Stomach (tissue), 19 donors: ENCODE results near the gene TRPM4. TPM values are rescaled to one million over a fixed set of nuclear protein-coding genes. Genes with fewer than 3 reads are reported as not detected.

ENCODE experiments used
- DNase-seq, 2 donors: peaks; one replicate each; pipeline versions ENCODE4 v3.0.0 to v3.0.0-alpha.2; 2013 to 2019
- H3K27ac ChIP-seq, 5 donors: fragments of 200-600 bp in 4 of 5; sonication (generic) in 4 of 5; one replicate each; pipeline ENCODE4 v1.5.1; 2013 to 2019; ENCODE audit warnings: mild to moderate bottlenecking in 1 of 5, moderate library complexity in 1 of 5
- H3K27me3 ChIP-seq, 3 donors: fragments of 200-600 bp; sonication (generic); one replicate each; pipeline ENCODE4 v1.5.1; 2017 to 2019; ENCODE audit warnings: mixed run types in 1 of 3
- H3K36me3 ChIP-seq, 4 donors: fragments of 200-600 bp; sonication (generic); 1 replicate in 3 of 4; 2 replicates in 1 of 4; pipeline ENCODE4 v1.5.1; 2016 to 2019
- H3K4me1 ChIP-seq, 4 donors: fragments of 200-600 bp; sonication (generic); one replicate each; pipeline ENCODE4 v1.5.1; 2016 to 2019
- H3K4me3 ChIP-seq, 4 donors: fragments of 200-600 bp; sonication (generic) in 3 of 4; one replicate each; pipeline ENCODE4 v1.5.1; 2016 to 2019; ENCODE audit warnings: mild to moderate bottlenecking in 1 of 4
- H3K9me3 ChIP-seq, 4 donors: fragments of 200-600 bp; sonication (generic); one replicate each; pipeline ENCODE4 v1.5.1; 2016 to 2019
- CTCF ChIP-seq, 7 experiments: fragments of 450-650 bp in 4 of 7; fragments of 200-600 bp in 3 of 7; sonication (generic) in 3 of 7; IDR thresholded peaks; one replicate each; pipeline ENCODE4 v1.5.1; 2016 to 2019; ENCODE audit warnings: antibody characterized with exemption in 7 of 7, control low read depth in 2 of 7, mild to moderate bottlenecking in 1 of 7
- EP300 ChIP-seq: sonication (generic); formaldehyde crosslinking; IDR thresholded peaks from one replicate; pipeline ENCODE4 v1.6.1; 2017; ENCODE audit warnings: antibody characterized with exemption
- POLR2A ChIP-seq, 4 donors: fragments of 450-650 bp; IDR thresholded peaks; one replicate each; pipeline ENCODE4 v1.6.1; 2016; ENCODE audit warnings: antibody characterized with exemption in 4 of 4, control low read depth in 2 of 4, mild to moderate bottlenecking in 1 of 4, moderate library complexity in 1 of 4
- POLR2AphosphoS5 ChIP-seq, 3 donors: sonication (generic); formaldehyde crosslinking; IDR thresholded peaks; one replicate each; pipeline ENCODE4 v1.6.1; 2016; ENCODE audit warnings: antibody characterized with exemption in 3 of 3
- WGBS, 5 donors: extraction: QIAGEN DNeasy Blood & Tissue Kit in 3 of 5; methylation state at CpG; one replicate each; pipeline versions ENCODE4 v1.1.5 to v1.1.7; 2013 to 2018; 5-methylcytosine and 5-hydroxymethylcytosine counted together
- intact Hi-C: fragments of 100-400 bp; cut with DNase I; formaldehyde crosslinking; loops from one replicate; pipeline ENCODE4 v1.15.1; 2023; ENCODE audit warnings: low total_unique reads
- long read RNA-seq, 10 donors: transcript quantifications; one replicate each; lab custom pipeline, GENCODE V29; 2026
- polyA plus RNA-seq, 3 donors: library from polyadenylated mRNA; stranded (reverse); fragments of 200-250 nt; gene quantifications; one replicate each; pipeline ENCODE4 v1.2.3, GENCODE V29; 2013
- total RNA-seq, 5 donors: library from RNA; depleted of rRNA; stranded (reverse); fragments of >200 nt; gene quantifications; one replicate each; pipeline versions ENCODE4 v1.1.0 to v1.2.3, GENCODE V29; 2014 to 2016
- donor health status: healthy with polysubstance abuse.
- donor health status: Bipolar disorder and iron deficiency.
- donor health status: healthy.

Gene TRPM4
- total RNA-seq (1,000 to 10,000 TPM in 1 of 5 donors, 100 to 1,000 TPM in 3, 10 to 100 TPM in 1; 29.0 to 1,449 (median 158) TPM), polyA plus RNA-seq (10 to 100 TPM; 11.8 to 34.3 (median 26.6) TPM)
- long read RNA-seq, donor 1, full-length matches to known transcripts, result 2 of 7 reads
- long read RNA-seq, donor 1, partial matches to known transcripts, result 5 of 7 reads
- long read RNA-seq, donor 1, other reads (novel, unspliced or antisense), result 0 of 7 reads
- long read RNA-seq, donor 2, full-length matches to known transcripts, result 3 of 29 reads
- long read RNA-seq, donor 2, partial matches to known transcripts, result 26 of 29 reads
- long read RNA-seq, donor 2, other reads (novel, unspliced or antisense), result 0 of 29 reads
- long read RNA-seq, donor 3, partial matches to known transcripts, result 5 of 5 reads
- long read RNA-seq, donor 3, other reads (novel, unspliced or antisense), result 0 of 5 reads
- long read RNA-seq, donor 4, result 0 reads
- long read RNA-seq, donor 5, full-length matches to known transcripts, result 4 of 4 reads
- long read RNA-seq, donor 5, partial matches to known transcripts, result 0 of 4 reads
- long read RNA-seq, donor 5, other reads (novel, unspliced or antisense), result 0 of 4 reads
- long read RNA-seq, donor 6, full-length matches to known transcripts, result 16 of 88 reads
- long read RNA-seq, donor 6, partial matches to known transcripts, result 56 of 88 reads
- long read RNA-seq, donor 6, other reads (novel, unspliced or antisense), result 16 of 88 reads
- long read RNA-seq, donor 7, full-length matches to known transcripts, result 2 of 8 reads
- long read RNA-seq, donor 7, partial matches to known transcripts, result 6 of 8 reads
- long read RNA-seq, donor 7, other reads (novel, unspliced or antisense), result 0 of 8 reads
- long read RNA-seq, donor 8, partial matches to known transcripts, result 5 of 7 reads
- long read RNA-seq, donor 8, other reads (novel, unspliced or antisense), result 0 of 7 reads
- long read RNA-seq, donor 9, partial matches to known transcripts, result 0 of 1 reads
- long read RNA-seq, donor 9, other reads (novel, unspliced or antisense), result 0 of 1 reads
- long read RNA-seq, donor 10, result 0 reads

DNA sequence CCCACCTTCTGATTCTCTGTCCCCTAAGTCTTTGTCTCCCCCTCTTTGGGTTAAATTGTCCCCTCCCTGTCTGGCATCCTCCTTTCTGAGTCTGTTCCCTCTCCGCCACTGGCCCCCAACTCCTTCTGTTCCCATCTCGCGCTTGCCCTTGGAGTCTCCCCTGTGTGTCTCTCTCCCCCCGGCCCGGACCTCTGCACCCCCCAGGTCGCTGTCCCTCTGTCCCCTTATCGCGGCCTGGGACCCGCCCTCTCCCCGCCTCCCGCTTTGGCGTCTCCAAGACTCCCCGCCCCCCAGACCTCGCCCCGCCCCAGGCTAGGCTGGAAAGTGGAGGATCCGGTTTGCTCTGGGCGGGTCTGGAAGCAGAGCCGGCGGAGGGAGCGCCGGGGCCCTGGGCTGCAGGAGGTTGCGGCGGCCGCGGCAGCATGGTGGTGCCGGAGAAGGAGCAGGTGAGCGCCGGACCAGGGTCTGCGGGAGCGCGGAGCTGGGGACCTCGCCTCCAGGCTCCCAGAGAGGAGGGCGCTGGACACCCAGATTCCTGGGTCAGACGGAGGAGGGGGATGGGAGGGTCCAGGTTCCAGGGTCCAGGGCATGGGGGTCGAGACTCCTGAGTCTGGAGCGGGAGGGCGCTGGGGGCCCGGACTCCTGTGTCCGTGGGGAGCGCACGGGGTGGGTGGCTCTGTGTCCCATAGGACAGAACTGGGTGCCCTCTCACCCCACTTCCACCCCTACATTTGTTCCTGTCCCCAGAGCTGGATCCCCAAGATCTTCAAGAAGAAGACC, at the start of gene TRPM4:
Gene TRPM4 (plus strand): TSS at position 348 of the 780 bp plus-strand sequence. CDS start 75 bp downstream, at position 423.
- Histone ChIP-seq H3K36me3 (peaks cover 0 to 11% (median 5%) of the 10 kb centered on the region in 4 donors), H3K9me3 (no peaks in the 10 kb centered on the region), H3K4me1 (peaks cover 6 to 45% (median 33%) of the 10 kb centered on the region in 4 donors), H3K27ac (peak within 1 kb of the TSS; percentile 86 to 97 (median 92)), H3K4me3 (peak within 1 kb of the TSS; percentile 66 to 86 (median 83)), H3K27me3 (peaks cover 0 to 12% (median 0%) of the 10 kb centered on the region in 3 donors)
- peak; percentile 96 to 97 for DNase-seq
- intact Hi-C loops, result loop anchor here (10.0 kb wide), 1 partner anchor 63 kb away; no protein-coding TSS in a partner anchor
- TF ChIP-seq POLR2AphosphoS5 (IDR thresholded peaks at IDR 0.05) (peak; percentile 59 to 95 (median 94)), POLR2A (IDR thresholded peaks at IDR 0.05) (peak in 2 of 4 donors; percentile 73 to 86), EP300 (no peak)
- 1 to 2% (median 1%) methylated on average over 19 to 41 of the region's 41 CpGs for WGBS, 5 donors

DNA sequence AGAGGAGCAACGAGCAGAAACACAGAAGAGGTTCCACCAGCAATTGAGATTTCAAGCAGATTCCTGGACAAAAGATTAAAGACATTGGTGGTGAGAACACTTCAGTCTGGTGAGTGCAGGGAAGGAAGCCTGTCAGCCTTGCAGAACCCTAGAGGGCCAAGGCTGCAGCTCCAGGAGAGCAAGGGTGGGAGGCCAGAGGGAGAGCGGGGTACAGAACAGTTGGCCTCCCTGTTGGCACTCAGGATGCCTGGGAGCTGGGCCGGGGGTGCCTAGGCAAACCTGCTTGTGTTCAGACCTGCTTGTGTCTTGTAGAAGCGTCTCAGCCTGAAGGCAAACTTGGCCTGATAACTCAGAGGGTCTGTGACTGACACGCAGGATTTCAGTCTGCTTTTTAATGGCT, 48.5 kb upstream of the TRPM4 start:
- Histone ChIP-seq H3K27me3 (no peaks in the 10 kb centered on the region), H3K4me1 (peaks cover 8 to 23% (median 15%) of the 10 kb centered on the region in 4 donors), H3K27ac (no peak overlapping the region), H3K36me3 (peaks cover 43 to 57% (median 55%) of the 10 kb centered on the region in 4 donors), H3K4me3 (no peak overlapping the region), H3K9me3 (no peaks in the 10 kb centered on the region)
- no peak for DNase-seq
- WGBS, 5 donors, result 58 to 82% (median 78%) methylated on average over 2 to 5 of the region's 5 CpGs
- TF ChIP-seq POLR2AphosphoS5 (IDR thresholded peaks at IDR 0.05), result no peak
- intact Hi-C loops, result no loop called here

DNA sequence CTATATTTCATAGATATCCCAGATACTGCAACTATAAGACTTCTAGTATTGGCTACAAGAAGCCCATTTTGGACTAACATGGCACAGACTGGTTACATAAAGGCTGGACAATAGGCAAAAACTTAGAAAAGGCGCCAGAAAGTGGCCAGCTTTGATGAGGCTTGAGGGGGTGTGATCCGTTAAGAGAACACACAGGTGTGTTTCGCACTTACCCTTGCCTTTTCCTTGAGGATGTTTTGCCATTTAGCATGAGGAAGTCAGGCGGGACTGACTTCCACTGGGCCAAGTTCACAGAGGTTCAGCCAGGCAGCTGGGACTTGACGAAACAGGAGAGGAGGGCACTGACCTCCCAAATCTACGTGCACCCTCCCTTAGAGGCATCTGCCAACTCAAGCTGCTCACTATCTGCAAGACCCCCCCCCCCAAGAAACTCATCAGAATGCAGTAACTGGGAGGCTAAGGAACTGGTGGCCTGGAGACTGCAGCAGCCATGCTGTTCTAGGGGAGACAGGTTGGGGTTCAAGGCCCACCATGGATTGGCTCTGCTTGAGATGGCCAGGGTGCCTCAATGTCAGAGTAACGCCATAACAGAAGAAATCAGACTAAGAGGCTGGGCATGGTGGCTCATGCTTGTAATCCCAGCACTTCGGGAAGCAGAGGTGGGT, 47.9 kb upstream of the TRPM4 start:
- Histone ChIP-seq H3K4me3 (no peak overlapping the region), H3K27ac (no peak overlapping the region), H3K9me3 (no peaks in the 10 kb centered on the region), H3K27me3 (no peaks in the 10 kb centered on the region), H3K36me3 (peaks cover 36 to 51% (median 48%) of the 10 kb centered on the region in 4 donors), H3K4me1 (peaks cover 9 to 25% (median 18%) of the 10 kb centered on the region in 4 donors)
- WGBS, 5 donors, result 80 to 86% (median 83%) methylated on average over 7 to 8 of the region's 8 CpGs
- TF ChIP-seq POLR2AphosphoS5 (IDR thresholded peaks at IDR 0.05) (no peak), EP300 (no peak), CTCF (IDR thresholded peaks at IDR 0.05) (no peak), POLR2A (IDR thresholded peaks at IDR 0.05) (no peak)
- intact Hi-C loops, result no loop called here
- no peak for DNase-seq

GRCh38 chr19:49110567-49110966, 47.0 kb upstream of the TRPM4 start:
- Histone ChIP-seq H3K4me3 (no peak overlapping the region), H3K4me1 (peaks cover 12 to 34% (median 25%) of the 10 kb centered on the region in 4 donors), H3K9me3 (no peaks in the 10 kb centered on the region), H3K27me3 (no peaks in the 10 kb centered on the region), H3K27ac (no peak overlapping the region), H3K36me3 (peaks cover 27 to 42% (median 40%) of the 10 kb centered on the region in 4 donors)
- intact Hi-C loops, result no loop called here
- WGBS, 5 donors, result 27 to 42% (median 31%) methylated on average over 3 of the region's 3 CpGs
- no peak for DNase-seq
- TF ChIP-seq EP300 (no peak), CTCF (IDR thresholded peaks at IDR 0.05) (no peak), POLR2A (IDR thresholded peaks at IDR 0.05) (no peak)
